Measurements from ENCODE around the gene MEGF8.

The MEGF8 gene

GRCh38 chr19:42389899-42390298, 64.5 kb downstream of the MEGF8 start, which contains the start of gene CNFN:
Gene CNFN (minus strand): TSS chr19:42390297. CDS start chr19:42389037, 1,260 bp downstream.
- no peak for DNase-seq

- no peak for DNase-seq
These were observed 66.7 kb downstream of the MEGF8 start for GRCh38 chr19:42392165-42392564.

- DNase-seq, result no peak
These were observed 69.3 kb downstream of the MEGF8 start for GRCh38 chr19:42394751-42395150.

GRCh38 chr19:42396381-42397262, 71.2 kb downstream of the MEGF8 start:
- DNase-seq, result peak; percentile 98

GRCh38 chr19:42397263-42398166, 72.1 kb downstream of the MEGF8 start:
- DNase-seq, result no peak

- DNase-seq, result no peak
These were observed 75.0 kb downstream of the MEGF8 start for GRCh38 chr19:42400404-42400803.

- peak; percentile 60 to 64 for DNase-seq
These were observed 76.2 kb downstream of the MEGF8 start for GRCh38 chr19:42401365-42402303.

- DNase-seq, result no peak
These were observed 77.1 kb downstream of the MEGF8 start for GRCh38 chr19:42402376-42403116.

- no peak for DNase-seq
These were observed 78.2 kb downstream of the MEGF8 start for GRCh38 chr19:42403586-42403985.

- no peak for DNase-seq
These were observed 80.7 kb downstream of the MEGF8 start for GRCh38 chr19:42406111-42406510.

GRCh38 chr19:42407085-42407815, 81.8 kb downstream of the MEGF8 start:
- no peak for DNase-seq

- no peak for DNase-seq
These were observed 82.4 kb downstream of the MEGF8 start for GRCh38 chr19:42407816-42408175.

- DNase-seq, result no peak
These were observed 84.0 kb downstream of the MEGF8 start for GRCh38 chr19:42409477-42409876.

- no peak for DNase-seq
These were observed 84.9 kb downstream of the MEGF8 start for GRCh38 chr19:42410371-42410770.

GRCh38 chr19:42411581-42412178, 86.2 kb downstream of the MEGF8 start:
- no peak for DNase-seq

GRCh38 chr19:42412227-42412626, 86.8 kb downstream of the MEGF8 start:
- no peak for DNase-seq

- no peak for DNase-seq
These were observed 87.2 kb downstream of the MEGF8 start for GRCh38 chr19:42412661-42413076.

GRCh38 chr19:42419309-42419708, 93.9 kb downstream of the MEGF8 start:
- DNase-seq, result no peak

- DNase-seq, result peak in 1 of 2 experiments; percentile 47
These were observed 94.7 kb downstream of the MEGF8 start for GRCh38 chr19:42420055-42420544.

GRCh38 chr19:42421101-42421500, 95.7 kb downstream of the MEGF8 start:
- no peak for DNase-seq
